Keratinocyte (primary cell): ENCODE measurements around the gene MYL5. TPM values are rescaled to one million over a fixed set of nuclear protein-coding genes. Genes with fewer than 3 reads are reported as not detected.

Experiments
- DNase-seq: peaks from one replicate; pipeline ENCODE4 v3.0.0-alpha.2; 2011; ENCODE audit warnings: low read depth, missing footprints, low spot score
- FAIRE-seq: peaks from 2 replicates; lab custom pipeline; 2011; peaks lifted over from hg19 to GRCh38; lab: Jason Lieb, UNC
- H2AFZ ChIP-seq: 2 replicates; pipeline ENCODE4 v1.6.0; 2012; ENCODE audit warnings: low read length, control low read depth, inconsistent platforms; ENCODE audit not compliant: control insufficient read depth
- H3K27ac ChIP-seq: 2 replicates; pipeline ENCODE4 v1.5.1; 2011; ENCODE audit warnings: low read length; ENCODE audit not compliant: control insufficient read depth, insufficient read depth
- H3K27me3 ChIP-seq: 3 replicates; pipeline ENCODE4 v1.6.0; 2011; ENCODE audit warnings: low read length; ENCODE audit not compliant: control insufficient read depth, insufficient read depth; ENCODE audit errors: extremely low read depth
- H3K36me3 ChIP-seq, 2 experiments: 2 replicates in 1 of 2; 3 replicates in 1 of 2; pipeline ENCODE4 v1.5.1; 2011; ENCODE audit warnings: low read length in 2 of 2, mild to moderate bottlenecking in 1 of 2; ENCODE audit not compliant: control insufficient read depth in 2 of 2, insufficient read depth in 2 of 2; ENCODE audit errors: extremely low read depth in 1 of 2
- H3K4me1 ChIP-seq: 3 replicates; pipeline ENCODE4 v1.5.1; 2011; ENCODE audit warnings: low read length; ENCODE audit not compliant: control insufficient read depth, insufficient read depth; ENCODE audit errors: extremely low read depth
- H3K4me2 ChIP-seq: 3 replicates; pipeline ENCODE4 v1.6.0; 2011; ENCODE audit warnings: low read depth, low read length; ENCODE audit not compliant: control insufficient read depth, insufficient read depth; ENCODE audit errors: extremely low read depth
- H3K4me3 ChIP-seq, 3 experiments: fragments of 200-600 bp in 1 of 3; sonication (generic) in 1 of 3; 2 replicates in 2 of 3; 3 replicates in 1 of 3; pipeline ENCODE4 v1.5.1; 2011 to 2016; ENCODE audit warnings: low read length in 3 of 3, mild to moderate bottlenecking in 3 of 3, control low read depth in 2 of 3, inconsistent platforms in 1 of 3, low read depth in 1 of 3, mixed read lengths in 1 of 3, mixed run types in 1 of 3, moderate library complexity in 1 of 3; ENCODE audit not compliant: control insufficient read depth in 2 of 3, insufficient read depth in 2 of 3; ENCODE audit errors: extremely low read depth in 1 of 3
- H3K79me2 ChIP-seq: 2 replicates; pipeline ENCODE4 v1.6.0; 2012; ENCODE audit warnings: low read length; ENCODE audit not compliant: control insufficient read depth, insufficient read depth
- H3K9ac ChIP-seq: 3 replicates; pipeline ENCODE4 v1.6.0; 2011; ENCODE audit warnings: low read length; ENCODE audit not compliant: control insufficient read depth, insufficient read depth; ENCODE audit errors: extremely low read depth
- H3K9me1 ChIP-seq: 3 replicates; pipeline ENCODE4 v1.6.0; 2011; ENCODE audit warnings: low read length; ENCODE audit not compliant: control insufficient read depth, insufficient read depth; ENCODE audit errors: extremely low read depth
- H3K9me3 ChIP-seq: 2 replicates; pipeline ENCODE4 v1.5.1; 2012; ENCODE audit warnings: low read depth, low read length; ENCODE audit not compliant: control insufficient read depth
- H4K20me1 ChIP-seq: 3 replicates; pipeline ENCODE4 v1.6.0; 2011; ENCODE audit warnings: low read length; ENCODE audit not compliant: control insufficient read depth, insufficient read depth; ENCODE audit errors: extremely low read depth
- CTCF ChIP-seq, 3 experiments: IDR thresholded peaks in 1 of 3; conservative IDR thresholded peaks in 1 of 3; optimal IDR thresholded peaks in 1 of 3; 2 replicates in 2 of 3; 3 replicates in 1 of 3; pipeline versions ENCODE3 to v1.5.1; 2011; ENCODE audit warnings: low read length in 3 of 3, mild to moderate bottlenecking in 3 of 3, moderate library complexity in 2 of 3, control low read depth in 1 of 3, inconsistent platforms in 1 of 3; ENCODE audit not compliant: insufficient read depth in 2 of 3; ENCODE audit errors: extremely low read depth in 1 of 3
- EZH2 ChIP-seq: IDR thresholded peaks from one replicate; pipeline ENCODE4 v1.6.1; 2012; ENCODE audit warnings: inconsistent platforms, mild to moderate bottlenecking, low read length, moderate library complexity
- dilution Hi-C: fragments of 300-500 bp; cut with MboI; formaldehyde crosslinking; loops from one replicate; pipeline ENCODE4 v1.7.0; 2020; ENCODE audit warnings: low sequenced_read_pairs; ENCODE audit not compliant: extremely low pct_ligation_motif_present
- polyA plus RNA-seq, 5 experiments: library from polyadenylated mRNA; depleted of rRNA in 3 of 5; stranded (reverse) in 3 of 5; stranded (forward) in 1 of 5; unstranded in 1 of 5; fragments of >200 nt; gene quantifications; 1 replicate in 1 of 5; 2 replicates in 3 of 5; 3 replicates in 1 of 5; pipeline versions ENCODE4 v1.2.1 to v1.2.3, GENCODE V29; 2011 to 2012; ENCODE audit warnings: missing spikeins in 2 of 5, low read depth in 1 of 5, low replicate concordance in 1 of 5

MYL5 gene
- polyA plus RNA-seq, 1 donor (not counting 4 experiments of a cell fraction or from before 2014, with no cell fraction given), result 8.0 TPM

DNA sequence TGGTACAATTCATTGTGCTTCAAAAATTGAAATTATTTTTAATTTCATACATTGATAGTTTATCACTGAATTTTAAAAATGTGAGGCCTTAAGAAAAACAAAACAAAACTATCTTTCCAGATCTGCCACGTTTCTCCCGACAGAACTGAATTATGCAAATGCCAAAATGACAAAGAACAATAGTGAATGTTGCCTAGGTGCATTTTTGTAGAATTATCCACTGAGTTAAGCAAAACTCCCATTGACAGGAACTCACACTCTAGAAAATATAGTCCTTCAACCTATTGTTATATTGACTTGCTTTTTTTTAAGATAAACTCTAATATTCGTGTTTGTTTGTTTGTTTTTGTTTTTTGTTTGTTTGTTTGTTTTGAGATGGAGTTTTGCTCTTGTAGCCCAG, 37.8 kb downstream of the MYL5 start:
- DNase-seq (no peak), FAIRE-seq (no peak)
- Histone ChIP-seq H3K9ac (no peak overlapping the region), H4K20me1 (peaks cover 4% of the 10 kb centered on the region), H3K4me1 (peaks cover 5% of the 10 kb centered on the region), H3K79me2 (peaks cover 76% of the 10 kb centered on the region), H3K27ac (no peak overlapping the region), H3K9me1 (peaks cover 4% of the 10 kb centered on the region), H3K9me3 (no peaks in the 10 kb centered on the region), H3K4me3 (no peak overlapping the region), H3K27me3 (no peaks in the 10 kb centered on the region), H3K4me2 (no peak overlapping the region), H3K36me3 (peaks cover 5 to 12% of the 10 kb centered on the region in 2 experiments), H2AFZ (no peak overlapping the region)
- no peak for TF ChIP-seq EZH2
- no peak for TF ChIP-seq CTCF (optimal IDR thresholded peaks at IDR 0.05 in 1 of 3, IDR thresholded peaks at IDR 0.05 in 1 of 3, conservative IDR thresholded peaks at IDR 0.05 in 1 of 3; ENCODE audit: extremely low read depth in 1 of 3, insufficient read depth in 2 of 3, low read length in 3 of 3)
- dilution Hi-C loops, result no loop called here

GRCh38 chr4:712916-713632, 38.7 kb downstream of the MYL5 start:
- peaks cover 81% of the 10 kb centered on the region for H3K79me2 ChIP-seq
- peaks cover 5 to 12% of the 10 kb centered on the region in 2 experiments for H3K36me3 ChIP-seq
- H3K4me3 ChIP-seq, result no peak overlapping the region
- no peak overlapping the region for H3K9ac ChIP-seq
- H3K4me2 ChIP-seq, result no peak overlapping the region
- H2AFZ ChIP-seq, result no peak overlapping the region
- no peaks in the 10 kb centered on the region for H3K9me3 ChIP-seq
- TF ChIP-seq CTCF (optimal IDR thresholded peaks at IDR 0.05 in 1 of 3, IDR thresholded peaks at IDR 0.05 in 1 of 3, conservative IDR thresholded peaks at IDR 0.05 in 1 of 3; ENCODE audit: extremely low read depth in 1 of 3, insufficient read depth in 2 of 3, low read length in 3 of 3) (no peak), EZH2 (no peak)
- dilution Hi-C loops, result no loop called here
- no peak for DNase-seq
- H4K20me1 ChIP-seq, result peaks cover 7% of the 10 kb centered on the region
- peaks cover 2% of the 10 kb centered on the region for H3K4me1 ChIP-seq
- no peak for FAIRE-seq
- H3K27me3 ChIP-seq, result no peaks in the 10 kb centered on the region
- peaks cover 4% of the 10 kb centered on the region for H3K9me1 ChIP-seq
- H3K27ac ChIP-seq, result no peak overlapping the region
